ENCODE data around the gene CINP. TPM values are rescaled to one million over a fixed set of nuclear protein-coding genes. Genes with fewer than 3 reads are reported as not detected.

Gene CINP
- total and polyA plus RNA-seq, 2 of the 13 experiments (the other 11 are each of a cell fraction or from before 2014, with no cell fraction given) = 32.8 to 42.8 TPM

DNA sequence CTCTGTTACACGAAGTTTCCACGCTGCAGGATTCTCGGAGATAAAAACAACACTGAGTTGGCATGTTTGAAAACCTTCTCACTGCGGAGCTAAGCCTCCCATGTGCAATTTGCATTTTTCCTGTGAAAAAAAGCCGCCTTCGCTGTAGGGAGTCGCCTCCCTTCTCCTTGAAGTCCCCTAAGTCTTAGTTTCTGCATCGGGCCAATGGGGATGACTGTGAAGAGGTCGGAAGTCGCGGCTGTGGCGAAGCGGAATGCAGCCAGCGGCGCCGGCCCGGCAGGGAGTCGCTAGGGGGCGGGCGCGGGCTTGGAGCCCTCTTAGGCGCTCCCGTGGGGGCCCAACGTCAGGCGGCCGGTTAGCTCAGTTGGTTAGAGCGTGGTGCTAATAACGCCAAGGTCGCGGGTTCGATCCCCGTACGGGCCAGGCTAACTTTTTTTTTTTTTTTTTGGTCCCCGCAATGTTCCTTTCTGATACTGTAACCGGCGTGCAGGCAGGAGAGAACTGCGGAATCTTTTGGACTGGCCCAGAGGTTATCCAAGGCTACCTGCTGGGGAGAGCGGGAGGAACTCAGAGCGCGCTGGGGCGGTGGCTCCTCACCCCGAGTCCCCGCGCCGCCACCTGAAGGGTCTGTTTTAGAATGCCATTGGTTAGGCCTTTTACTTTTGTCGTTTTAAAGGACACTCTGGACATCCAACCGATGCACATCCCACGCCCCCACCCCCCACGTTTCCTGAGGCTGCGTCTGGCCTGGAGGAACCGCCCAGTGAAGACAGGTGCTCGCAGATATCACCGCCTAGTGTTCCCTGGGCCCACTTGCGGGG is 45.7 kb downstream of the CINP start (continued):
- no peak for TF ChIP-seq ZNF563 (CRISPR knock-in tag; IDR thresholded peaks at IDR 0.05)
- TF ChIP-seq MYNN (CRISPR knock-in tag; IDR thresholded peaks at IDR 0.05; ENCODE audit: low read depth) = no peak
- TF ChIP-seq XBP1 (CRISPR knock-in tag; IDR thresholded peaks at IDR 0.05) = no peak
- TF ChIP-seq ZNF136 (CRISPR knock-in tag; IDR thresholded peaks at IDR 0.05; ENCODE audit: low read depth) = 0 out of 2 replicates have a peak, but pooled peaks have one; percentile 41
- peak; percentile 56 for TF ChIP-seq CREM (IDR thresholded peaks at IDR 0.05)
- no peak for TF ChIP-seq CREM (CRISPR knock-in tag; IDR thresholded peaks at IDR 0.05)
- no peak for TF ChIP-seq CCAR2 (optimal IDR thresholded peaks at IDR 0.05; ENCODE audit: low read depth, low read length)
- TF ChIP-seq NPAS2 (CRISPR knock-in tag; IDR thresholded peaks at IDR 0.05; ENCODE audit: borderline replicate concordance) = no peak
- peak; percentile 79 for TF ChIP-seq FOXK1 (CRISPR knock-in tag; IDR thresholded peaks at IDR 0.05; ENCODE audit: borderline replicate concordance, low read depth)
- peak; percentile 39; the same call in 1 of the 2 replicates for TF ChIP-seq EED (CRISPR knock-in tag; IDR thresholded peaks at IDR 0.05)
- 0 out of 2 replicates have a peak, but pooled peaks have one; percentile 29 for TF ChIP-seq ZSCAN21 (CRISPR knock-in tag; IDR thresholded peaks at IDR 0.05; ENCODE audit: borderline replicate concordance)
- no peak for TF ChIP-seq PAF1 (CRISPR knock-in tag; IDR thresholded peaks at IDR 0.05)
- TF ChIP-seq ZNF431 (CRISPR knock-in tag; IDR thresholded peaks at IDR 0.05; ENCODE audit: borderline replicate concordance, low read depth) = no peak; the same call in 1 of the 2 replicates
- no peak for TF ChIP-seq NFE2L2 (IDR thresholded peaks at IDR 0.05; ENCODE audit: low read length)
- TF ChIP-seq ZNF17 (CRISPR knock-in tag; IDR thresholded peaks at IDR 0.05) = no peak
- no peak for TF ChIP-seq ZNF709 (CRISPR knock-in tag; IDR thresholded peaks at IDR 0.05)
- TF ChIP-seq, protein P1, sequence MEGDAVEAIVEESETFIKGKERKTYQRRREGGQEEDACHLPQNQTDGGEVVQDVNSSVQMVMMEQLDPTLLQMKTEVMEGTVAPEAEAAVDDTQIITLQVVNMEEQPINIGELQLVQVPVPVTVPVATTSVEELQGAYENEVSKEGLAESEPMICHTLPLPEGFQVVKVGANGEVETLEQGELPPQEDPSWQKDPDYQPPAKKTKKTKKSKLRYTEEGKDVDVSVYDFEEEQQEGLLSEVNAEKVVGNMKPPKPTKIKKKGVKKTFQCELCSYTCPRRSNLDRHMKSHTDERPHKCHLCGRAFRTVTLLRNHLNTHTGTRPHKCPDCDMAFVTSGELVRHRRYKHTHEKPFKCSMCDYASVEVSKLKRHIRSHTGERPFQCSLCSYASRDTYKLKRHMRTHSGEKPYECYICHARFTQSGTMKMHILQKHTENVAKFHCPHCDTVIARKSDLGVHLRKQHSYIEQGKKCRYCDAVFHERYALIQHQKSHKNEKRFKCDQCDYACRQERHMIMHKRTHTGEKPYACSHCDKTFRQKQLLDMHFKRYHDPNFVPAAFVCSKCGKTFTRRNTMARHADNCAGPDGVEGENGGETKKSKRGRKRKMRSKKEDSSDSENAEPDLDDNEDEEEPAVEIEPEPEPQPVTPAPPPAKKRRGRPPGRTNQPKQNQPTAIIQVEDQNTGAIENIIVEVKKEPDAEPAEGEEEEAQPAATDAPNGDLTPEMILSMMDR (CRISPR knock-in tag; IDR thresholded peaks at IDR 0.05) = peak; percentile 93
- TF ChIP-seq ATF7-NPFF (CRISPR knock-in tag; IDR thresholded peaks at IDR 0.05; ENCODE audit: low read depth) = 0 out of 2 replicates have a peak, but pooled peaks have one; percentile 40
- TF ChIP-seq SRSF4 (IDR thresholded peaks at IDR 0.05; ENCODE audit: low read depth, low read length, poor library complexity, severe bottlenecking) = no peak
- TF ChIP-seq ZNF430 (CRISPR knock-in tag; IDR thresholded peaks at IDR 0.05) = peak; percentile 60; the same call in 1 of the 2 replicates
- TF ChIP-seq ZNF652 (CRISPR knock-in tag; IDR thresholded peaks at IDR 0.05; ENCODE audit: borderline replicate concordance, low read depth) = no peak
- TF ChIP-seq HNF4G (IDR thresholded peaks at IDR 0.05; ENCODE audit: borderline replicate concordance, low read depth, low read length) = 0 out of 2 replicates have a peak, but pooled peaks have one; percentile 25
- no peak for TF ChIP-seq HNF4G (CRISPR knock-in tag; IDR thresholded peaks at IDR 0.05; ENCODE audit: borderline replicate concordance, low read depth)
- peak; percentile 35; the same call in 1 of the 2 replicates for TF ChIP-seq RFXANK (CRISPR knock-in tag; IDR thresholded peaks at IDR 0.05)
- no peak for TF ChIP-seq MXD4 (CRISPR knock-in tag; IDR thresholded peaks at IDR 0.05)
- no peak for TF ChIP-seq ZNF83 (CRISPR knock-in tag; IDR thresholded peaks at IDR 0.05; ENCODE audit: borderline replicate concordance)
- TF ChIP-seq, protein P2, sequence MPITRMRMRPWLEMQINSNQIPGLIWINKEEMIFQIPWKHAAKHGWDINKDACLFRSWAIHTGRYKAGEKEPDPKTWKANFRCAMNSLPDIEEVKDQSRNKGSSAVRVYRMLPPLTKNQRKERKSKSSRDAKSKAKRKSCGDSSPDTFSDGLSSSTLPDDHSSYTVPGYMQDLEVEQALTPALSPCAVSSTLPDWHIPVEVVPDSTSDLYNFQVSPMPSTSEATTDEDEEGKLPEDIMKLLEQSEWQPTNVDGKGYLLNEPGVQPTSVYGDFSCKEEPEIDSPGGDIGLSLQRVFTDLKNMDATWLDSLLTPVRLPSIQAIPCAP (CRISPR knock-in tag; IDR thresholded peaks at IDR 0.05; ENCODE audit: low read depth) = no peak
- no peak for TF ChIP-seq MBD4 (IDR thresholded peaks at IDR 0.05; ENCODE audit: borderline replicate concordance, low read length)
- TF ChIP-seq MED1 (CRISPR knock-in tag; IDR thresholded peaks at IDR 0.05) = peak; percentile 75
- no peak for TF ChIP-seq ZNF549 (CRISPR knock-in tag; IDR thresholded peaks at IDR 0.05)
- peak; percentile 20; the same call in 1 of the 2 replicates for TF ChIP-seq NCOR1 (IDR thresholded peaks at IDR 0.05; ENCODE audit: borderline replicate concordance, low read length)
